ENCODE measurements around the gene PYGB. TPM values are rescaled to one million over a fixed set of nuclear protein-coding genes. Genes with fewer than 3 reads are reported as not detected.

The PYGB gene
- total RNA-seq, 1 donor from 2014 or later, result 57.9 TPM

DNA sequence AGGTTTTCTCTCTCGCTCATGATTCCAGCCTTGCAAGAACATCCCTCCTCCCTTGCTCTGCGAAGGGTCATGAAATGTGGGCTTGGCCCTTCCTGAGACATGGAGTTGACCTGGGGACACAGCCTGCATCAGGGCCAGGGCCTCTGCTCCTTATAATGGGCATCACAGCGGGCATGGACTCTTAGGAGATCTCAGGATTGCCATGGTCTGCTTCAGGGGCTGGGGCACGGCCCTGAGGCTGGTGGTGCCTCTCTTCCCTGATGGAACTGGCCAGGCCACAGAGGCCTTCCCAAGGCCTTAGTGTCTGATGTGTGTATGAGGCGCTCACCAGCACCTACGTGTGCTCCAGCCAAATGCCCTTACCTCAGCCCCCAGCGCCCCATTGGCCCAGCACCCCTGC lies 28.5 kb upstream of the PYGB start:
- TF ChIP-seq, protein P1, sequence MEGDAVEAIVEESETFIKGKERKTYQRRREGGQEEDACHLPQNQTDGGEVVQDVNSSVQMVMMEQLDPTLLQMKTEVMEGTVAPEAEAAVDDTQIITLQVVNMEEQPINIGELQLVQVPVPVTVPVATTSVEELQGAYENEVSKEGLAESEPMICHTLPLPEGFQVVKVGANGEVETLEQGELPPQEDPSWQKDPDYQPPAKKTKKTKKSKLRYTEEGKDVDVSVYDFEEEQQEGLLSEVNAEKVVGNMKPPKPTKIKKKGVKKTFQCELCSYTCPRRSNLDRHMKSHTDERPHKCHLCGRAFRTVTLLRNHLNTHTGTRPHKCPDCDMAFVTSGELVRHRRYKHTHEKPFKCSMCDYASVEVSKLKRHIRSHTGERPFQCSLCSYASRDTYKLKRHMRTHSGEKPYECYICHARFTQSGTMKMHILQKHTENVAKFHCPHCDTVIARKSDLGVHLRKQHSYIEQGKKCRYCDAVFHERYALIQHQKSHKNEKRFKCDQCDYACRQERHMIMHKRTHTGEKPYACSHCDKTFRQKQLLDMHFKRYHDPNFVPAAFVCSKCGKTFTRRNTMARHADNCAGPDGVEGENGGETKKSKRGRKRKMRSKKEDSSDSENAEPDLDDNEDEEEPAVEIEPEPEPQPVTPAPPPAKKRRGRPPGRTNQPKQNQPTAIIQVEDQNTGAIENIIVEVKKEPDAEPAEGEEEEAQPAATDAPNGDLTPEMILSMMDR (IDR thresholded peaks at IDR 0.05; ENCODE audit: unreplicated experiment), result no peak
- H3K9me3 Mint-ChIP-seq (ENCODE audit: unreplicated experiment), result no peaks in the 10 kb centered on the region

DNA sequence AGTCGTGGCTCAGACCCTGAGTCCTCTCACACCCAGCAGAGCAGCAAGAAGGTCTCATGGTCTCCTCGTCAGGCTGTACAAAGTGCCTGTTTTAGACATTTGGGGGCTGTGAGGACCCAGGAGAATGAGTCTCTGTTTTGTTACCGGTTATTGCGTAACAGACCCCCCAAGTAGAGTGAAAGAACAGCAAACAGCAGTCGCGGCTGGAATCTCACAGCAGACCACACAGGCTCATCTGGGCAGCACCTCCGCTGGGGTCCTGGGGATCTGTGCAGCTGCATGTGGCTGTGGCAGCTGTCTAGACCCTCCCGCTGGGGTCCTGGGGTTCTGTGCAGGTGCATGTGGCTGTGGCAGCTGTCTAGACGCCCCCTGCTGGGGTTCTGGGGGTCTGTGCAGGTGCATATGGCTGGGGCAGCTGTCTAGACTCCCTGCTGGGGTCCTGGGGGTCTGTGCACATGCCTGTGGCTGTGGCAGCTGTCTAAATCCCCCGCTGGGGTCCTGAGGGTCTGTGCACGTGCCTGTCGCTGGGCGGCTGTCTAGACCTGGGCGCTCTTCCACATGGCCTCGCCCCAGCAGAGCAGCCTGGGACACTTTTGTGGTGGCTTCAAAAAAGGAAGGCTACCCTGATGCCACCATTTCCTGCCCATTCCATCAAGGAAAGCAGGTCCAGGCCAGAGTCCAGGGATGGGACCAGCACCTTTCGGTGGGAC lies 27.7 kb upstream of the PYGB start:
- Mint-ChIP-seq H3K4me3 (ENCODE audit: unreplicated experiment) (no peak overlapping the region), H3K36me3 (ENCODE audit: low read depth, unreplicated experiment) (peaks cover 5% of the 10 kb centered on the region), H3K4me1 (ENCODE audit: unreplicated experiment) (peaks cover 2% of the 10 kb centered on the region), H3K27me3 (ENCODE audit: unreplicated experiment) (peaks cover 8% of the 10 kb centered on the region), H3K27ac (ENCODE audit: unreplicated experiment) (no peak overlapping the region), H3K9me3 (ENCODE audit: unreplicated experiment) (no peaks in the 10 kb centered on the region)
- no peak for DNase-seq (ENCODE audit: low spot score)
- TF ChIP-seq, protein P1 (IDR thresholded peaks at IDR 0.05; ENCODE audit: unreplicated experiment), result peak; percentile 48

More for the DNA sequence above, 28.5 kb upstream of the PYGB start:
- Mint-ChIP-seq H3K4me3 (ENCODE audit: unreplicated experiment) (no peak overlapping the region), H3K4me1 (ENCODE audit: unreplicated experiment) (peaks cover 2% of the 10 kb centered on the region), H3K36me3 (ENCODE audit: low read depth, unreplicated experiment) (peaks cover 5% of the 10 kb centered on the region), H3K27me3 (ENCODE audit: unreplicated experiment) (peaks cover 8% of the 10 kb centered on the region), H3K27ac (ENCODE audit: unreplicated experiment) (no peak overlapping the region)
- DNase-seq (ENCODE audit: low spot score), result no peak

DNA sequence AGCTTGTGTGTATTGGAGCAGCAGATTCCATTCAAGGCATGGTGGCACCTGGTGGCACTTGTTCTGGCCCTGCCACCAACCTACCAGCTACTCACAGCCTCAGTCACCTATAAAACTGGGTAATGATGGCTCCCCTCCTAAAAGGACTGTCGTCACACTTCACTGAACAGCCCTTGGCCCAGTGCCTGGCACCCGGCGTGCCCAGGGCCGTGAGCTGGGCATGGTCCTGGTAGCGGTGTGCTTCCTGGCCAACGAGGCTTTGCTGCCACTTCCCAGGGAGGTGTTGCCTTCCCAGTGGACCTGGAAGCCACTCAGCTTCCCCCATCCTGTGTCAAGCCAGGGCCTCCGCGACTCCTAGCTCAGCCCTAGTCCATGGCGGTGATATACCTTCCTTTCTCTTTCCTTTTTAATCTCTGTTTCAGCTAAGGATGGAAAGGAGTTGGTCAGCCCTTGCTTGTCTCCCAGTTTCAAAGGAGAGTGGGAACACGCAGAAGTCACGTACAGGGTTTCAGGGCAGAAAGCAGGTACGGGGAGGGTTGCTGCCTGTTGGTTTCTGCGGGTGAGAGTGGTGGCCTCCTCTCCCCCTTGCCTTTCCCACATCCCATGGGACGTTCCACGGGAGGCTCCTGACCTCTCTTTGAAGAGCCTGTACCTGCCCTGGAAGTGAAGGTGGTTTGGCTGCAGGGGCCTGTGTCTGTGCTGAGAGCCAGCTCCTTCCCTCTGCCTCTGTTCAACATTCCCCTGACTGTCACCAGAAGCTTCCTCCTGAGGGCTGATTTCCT lies 26.9 kb upstream of the PYGB start:
- H3K27ac Mint-ChIP-seq (ENCODE audit: unreplicated experiment), result no peak overlapping the region
- H3K4me1 Mint-ChIP-seq (ENCODE audit: unreplicated experiment), result peaks cover 2% of the 10 kb centered on the region
- no peak overlapping the region for H3K4me3 Mint-ChIP-seq (ENCODE audit: unreplicated experiment)
- H3K9me3 Mint-ChIP-seq (ENCODE audit: unreplicated experiment), result no peaks in the 10 kb centered on the region
- H3K36me3 Mint-ChIP-seq (ENCODE audit: low read depth, unreplicated experiment), result peaks cover 2% of the 10 kb centered on the region
- H3K27me3 Mint-ChIP-seq (ENCODE audit: unreplicated experiment), result peaks cover 6% of the 10 kb centered on the region
- TF ChIP-seq, protein P1 (IDR thresholded peaks at IDR 0.05; ENCODE audit: unreplicated experiment), result no peak
- no peak for DNase-seq (ENCODE audit: low spot score)

DNA sequence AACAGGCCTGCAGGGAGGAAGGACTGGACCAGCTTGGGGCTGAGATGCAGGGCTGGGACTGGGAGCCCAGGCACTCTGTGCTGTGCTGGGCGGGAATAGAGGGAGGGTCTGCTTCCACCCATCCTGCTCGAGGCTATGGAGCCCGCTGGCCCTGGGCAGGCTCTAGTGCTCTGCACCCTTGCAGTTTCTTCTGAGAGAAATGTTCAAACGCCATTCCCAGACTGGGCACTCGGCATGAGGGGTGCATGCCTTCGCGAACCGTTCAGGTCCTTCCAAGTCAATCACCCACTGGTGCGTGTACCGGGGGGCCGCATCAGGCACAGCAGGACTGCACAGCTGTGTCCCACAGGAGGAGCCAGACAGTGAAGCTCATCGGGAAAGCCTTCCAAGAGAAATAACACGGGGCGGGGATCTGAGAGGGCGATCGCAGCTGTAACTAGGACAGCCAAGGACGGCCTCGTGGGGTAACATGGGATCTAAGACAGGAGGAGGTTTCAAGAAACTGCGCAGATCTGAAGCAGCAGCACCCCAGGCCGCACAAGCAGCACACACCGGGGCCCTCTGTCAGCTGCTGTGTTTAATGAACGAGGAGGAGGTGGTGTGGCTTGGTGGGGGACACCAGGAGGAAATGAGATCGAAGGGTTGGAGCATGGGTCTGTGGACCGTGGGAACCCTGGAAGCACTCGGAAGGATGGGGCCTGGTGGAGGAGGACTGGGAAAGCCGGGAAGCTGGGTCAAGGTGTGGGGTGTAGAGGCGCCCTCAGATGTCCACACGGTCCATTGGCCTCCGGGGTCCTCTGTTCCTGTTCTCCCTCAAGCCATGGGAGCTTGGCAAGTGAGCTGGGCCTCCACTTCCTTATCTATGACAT lies 26.1 kb upstream of the PYGB start:
- Mint-ChIP-seq H3K27ac (ENCODE audit: unreplicated experiment) (no peak overlapping the region), H3K4me3 (ENCODE audit: unreplicated experiment) (no peak overlapping the region), H3K9me3 (ENCODE audit: unreplicated experiment) (no peaks in the 10 kb centered on the region), H3K4me1 (ENCODE audit: unreplicated experiment) (peaks cover 2% of the 10 kb centered on the region), H3K27me3 (ENCODE audit: unreplicated experiment) (peaks cover 6% of the 10 kb centered on the region), H3K36me3 (ENCODE audit: low read depth, unreplicated experiment) (no peaks in the 10 kb centered on the region)
- TF ChIP-seq, protein P1 (IDR thresholded peaks at IDR 0.05; ENCODE audit: unreplicated experiment), result no peak
- no peak for DNase-seq (ENCODE audit: low spot score)
